Skeletal muscle tissue (tissue), 4 donors: ENCODE results near the gene COL4A1. TPM values are rescaled to one million over a fixed set of nuclear protein-coding genes. Genes with fewer than 3 reads are reported as not detected.

Experiments
- H3K27ac ChIP-seq: one replicate; pipeline ENCODE4 v1.7.0; 2013; ENCODE audit warnings: mild to moderate bottlenecking, low read depth, low read length, inconsistent platforms
- H3K27me3 ChIP-seq, 3 donors: one replicate each; pipeline ENCODE4 v1.7.0; 2013; ENCODE audit warnings: low read length in 3 of 3; ENCODE audit not compliant: control insufficient read depth in 3 of 3, insufficient read depth in 3 of 3
- H3K36me3 ChIP-seq, 3 donors: one replicate each; pipeline ENCODE4 v1.7.0; 2013; ENCODE audit warnings: low read length in 3 of 3; ENCODE audit not compliant: control insufficient read depth in 3 of 3, insufficient read depth in 3 of 3
- H3K4me1 ChIP-seq, 3 donors: one replicate each; pipeline ENCODE4 v1.7.0; 2013; ENCODE audit warnings: low read length in 3 of 3, mild to moderate bottlenecking in 3 of 3; ENCODE audit not compliant: control insufficient read depth in 3 of 3, insufficient read depth in 3 of 3
- H3K4me3 ChIP-seq, 3 donors: one replicate each; pipeline ENCODE4 v1.7.0; 2013; ENCODE audit warnings: low read length in 3 of 3
- H3K9ac ChIP-seq, 3 donors: one replicate each; pipeline ENCODE4 v1.7.0; 2013; ENCODE audit warnings: low read length in 3 of 3, mild to moderate bottlenecking in 3 of 3, moderate library complexity in 2 of 3, low read depth in 1 of 3
- H3K9me3 ChIP-seq, 3 donors: one replicate each; pipeline ENCODE4 v1.7.0; 2013; ENCODE audit warnings: low read length in 3 of 3; ENCODE audit not compliant: control insufficient read depth in 3 of 3
- total RNA-seq: library from RNA; depleted of rRNA; stranded (reverse); fragments of >200 nt; gene quantifications from one replicate; pipeline ENCODE4 v1.2.3, GENCODE V29; 2014
- donor health status: Osteomylitis.

The COL4A1 gene
- total RNA-seq, 1 donor from 2014 or later: 774 TPM

GRCh38 chr13:110258876-110259631 is 47.9 kb downstream of the COL4A1 start:
- no peaks in the 10 kb centered on the region for H3K9me3 ChIP-seq
- H3K9ac ChIP-seq: no peak overlapping the region
- H3K4me3 ChIP-seq: no peak overlapping the region
- peak overlapping the region; percentile 33 for H3K27ac ChIP-seq
- peaks cover 4 to 19% (median 6%) of the 10 kb centered on the region in 3 donors for H3K27me3 ChIP-seq
- peaks cover 23 to 39% (median 28%) of the 10 kb centered on the region in 3 donors for H3K4me1 ChIP-seq
- H3K36me3 ChIP-seq: no peaks in the 10 kb centered on the region

DNA sequence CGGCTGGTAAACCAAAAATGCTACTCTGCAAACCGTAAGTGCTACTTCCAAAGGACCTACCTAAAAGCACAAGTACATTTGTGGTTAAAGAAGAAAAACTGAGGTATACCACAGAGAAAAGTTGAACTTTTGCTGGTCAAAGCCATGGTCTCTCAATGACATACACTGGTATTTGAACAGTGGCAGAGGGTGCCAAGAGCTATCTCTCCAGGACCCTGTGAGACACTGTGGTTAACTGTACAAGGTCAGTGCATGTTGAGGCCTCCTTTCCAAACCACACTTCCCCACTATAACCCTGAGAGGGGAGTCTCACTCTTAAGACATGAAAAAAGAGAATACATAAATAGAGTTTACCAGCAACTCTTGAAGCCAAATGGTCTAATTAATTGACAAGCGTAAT is 49.5 kb downstream of the COL4A1 start:
- no peaks in the 10 kb centered on the region for H3K9me3 ChIP-seq
- H3K4me1 ChIP-seq: peaks cover 13 to 25% (median 20%) of the 10 kb centered on the region in 3 donors
- no peak overlapping the region for H3K9ac ChIP-seq
- no peaks in the 10 kb centered on the region for H3K36me3 ChIP-seq
- no peak overlapping the region for H3K4me3 ChIP-seq
- no peak overlapping the region for H3K27ac ChIP-seq
- peaks cover 4 to 13% (median 6%) of the 10 kb centered on the region in 3 donors for H3K27me3 ChIP-seq

- H3K4me3 ChIP-seq: no peak overlapping the region
- H3K9me3 ChIP-seq: no peaks in the 10 kb centered on the region
- peak overlapping the region; percentile 55 for H3K27ac ChIP-seq
- peaks cover 0 to 4% (median 0%) of the 10 kb centered on the region in 3 donors for H3K27me3 ChIP-seq
- H3K4me1 ChIP-seq: peaks cover 6 to 18% (median 14%) of the 10 kb centered on the region in 3 donors
- no peaks in the 10 kb centered on the region for H3K36me3 ChIP-seq
- H3K9ac ChIP-seq: no peak overlapping the region
Measured at GRCh38 chr13:110256126-110256905, 50.6 kb downstream of the COL4A1 start.

GRCh38 chr13:110254751-110255553 is 52.0 kb downstream of the COL4A1 start:
- Histone ChIP-seq H3K36me3 (no peaks in the 10 kb centered on the region), H3K27ac (peak overlapping the region; percentile 60), H3K27me3 (peaks cover 0 to 6% (median 4%) of the 10 kb centered on the region in 3 donors), H3K9ac (no peak overlapping the region), H3K9me3 (no peaks in the 10 kb centered on the region), H3K4me3 (no peak overlapping the region), H3K4me1 (peaks cover 16 to 23% (median 19%) of the 10 kb centered on the region in 3 donors)

DNA sequence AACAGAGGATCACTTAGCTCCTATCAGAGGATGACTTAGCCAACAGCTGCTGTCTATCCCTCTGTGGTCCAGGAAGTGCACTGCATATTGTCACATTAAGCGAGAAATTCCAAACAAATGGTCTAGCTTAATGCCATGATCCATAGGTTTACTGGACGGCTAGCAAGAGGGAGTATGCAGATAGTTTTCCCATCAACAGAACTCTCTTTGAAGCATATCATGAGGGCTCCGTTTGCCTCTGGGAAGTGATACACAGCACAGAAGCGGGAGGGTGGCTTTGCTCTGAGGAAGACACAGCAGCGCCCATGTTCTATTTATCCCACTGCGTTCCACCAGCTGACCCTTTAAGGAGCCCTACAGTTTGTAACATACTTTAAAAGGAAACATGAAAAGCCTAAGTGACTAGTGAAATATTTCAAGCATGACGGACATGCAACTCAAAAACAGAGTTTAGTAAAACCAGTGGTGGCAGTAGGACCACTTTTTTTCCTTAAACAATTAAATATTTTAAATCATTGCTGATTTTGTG is 52.7 kb downstream of the COL4A1 start:
- Histone ChIP-seq H3K27me3 (peaks cover 0 to 6% (median 4%) of the 10 kb centered on the region in 3 donors), H3K9ac (no peak overlapping the region), H3K4me1 (peaks cover 16 to 25% (median 22%) of the 10 kb centered on the region in 3 donors), H3K36me3 (no peaks in the 10 kb centered on the region), H3K9me3 (no peaks in the 10 kb centered on the region), H3K4me3 (no peak overlapping the region), H3K27ac (peak overlapping the region; percentile 60)

DNA sequence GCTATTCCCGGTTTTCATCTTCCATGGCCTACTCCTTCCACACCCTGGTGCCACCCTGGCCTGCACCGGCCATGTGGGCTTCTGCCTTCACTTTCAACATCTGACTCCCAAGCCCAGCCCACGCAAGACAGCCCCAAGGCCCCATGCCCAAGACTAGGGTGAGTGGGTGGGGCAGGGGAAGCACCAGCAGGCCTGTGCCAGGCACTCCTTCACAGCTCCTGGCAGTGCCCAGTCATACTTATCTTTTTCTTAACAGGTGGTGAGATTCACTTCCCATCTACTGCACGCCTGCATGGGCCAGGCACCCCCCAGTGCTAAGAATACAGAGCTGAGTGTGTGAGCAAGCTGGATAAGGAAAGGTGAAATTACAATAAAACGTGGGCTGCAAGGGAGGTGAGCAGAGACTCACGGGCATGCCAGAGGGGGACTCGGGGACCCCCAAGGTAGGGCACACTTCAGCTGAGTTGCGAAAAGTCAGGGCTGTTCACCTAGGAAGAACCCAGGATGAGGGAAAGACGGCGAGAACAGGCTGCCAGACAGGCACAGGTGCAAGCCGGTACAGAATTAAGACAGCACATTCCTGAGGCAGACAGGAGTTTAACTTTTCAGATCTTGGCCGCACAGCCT is 55.7 kb downstream of the COL4A1 start:
- Histone ChIP-seq H3K4me3 (no peak overlapping the region), H3K4me1 (peaks cover 24 to 34% (median 34%) of the 10 kb centered on the region in 3 donors), H3K9me3 (no peaks in the 10 kb centered on the region), H3K27ac (peak overlapping the region; percentile 78), H3K9ac (peak overlapping the region in 1 of 3 donors; percentile 23), H3K27me3 (peaks cover 0 to 6% (median 4%) of the 10 kb centered on the region in 3 donors), H3K36me3 (no peaks in the 10 kb centered on the region)

DNA sequence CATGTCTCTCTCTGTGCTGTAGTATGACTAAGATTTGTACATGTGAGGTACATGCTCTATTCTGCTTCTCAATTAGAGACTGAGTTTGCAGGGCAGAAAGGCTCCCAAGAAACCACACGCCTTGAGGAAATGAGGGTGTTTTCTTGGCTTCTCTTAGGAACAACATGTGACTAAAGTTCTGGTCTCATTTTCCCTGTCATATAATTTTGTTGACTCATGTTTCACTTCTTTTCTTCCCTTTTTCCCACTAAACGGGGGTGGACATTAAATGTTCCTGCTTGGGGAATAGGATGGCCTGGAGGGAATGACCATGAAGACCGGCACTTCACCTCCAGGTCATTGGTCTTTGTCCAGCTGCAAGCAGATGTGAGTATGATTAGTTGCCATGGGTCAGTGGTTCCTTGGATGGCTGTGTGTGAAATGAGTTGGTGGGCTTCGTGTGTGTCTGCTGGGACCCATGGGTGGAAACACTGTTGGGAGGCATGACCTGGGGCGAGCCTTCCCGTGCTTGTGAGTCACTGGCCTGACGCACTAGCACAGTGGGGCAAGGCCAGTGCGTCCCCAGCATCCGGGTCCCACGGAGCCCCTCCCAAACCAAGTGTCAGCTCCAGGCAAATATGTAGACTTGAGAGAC is 56.6 kb downstream of the COL4A1 start:
- Histone ChIP-seq H3K4me1 (peaks cover 24 to 33% (median 31%) of the 10 kb centered on the region in 3 donors), H3K36me3 (no peaks in the 10 kb centered on the region), H3K9ac (no peak overlapping the region), H3K27me3 (peaks cover 0 to 6% (median 4%) of the 10 kb centered on the region in 3 donors), H3K9me3 (no peaks in the 10 kb centered on the region), H3K4me3 (peak overlapping the region in 1 of 3 donors; percentile 7), H3K27ac (peak overlapping the region; percentile 78)

- Histone ChIP-seq H3K9me3 (no peaks in the 10 kb centered on the region), H3K36me3 (no peaks in the 10 kb centered on the region), H3K27ac (peak overlapping the region; percentile 78), H3K4me1 (peaks cover 34 to 38% (median 36%) of the 10 kb centered on the region in 3 donors), H3K9ac (no peak overlapping the region), H3K27me3 (peaks cover 0 to 6% (median 4%) of the 10 kb centered on the region in 3 donors), H3K4me3 (no peak overlapping the region)
Measured at GRCh38 chr13:110249326-110249725, 57.6 kb downstream of the COL4A1 start.
